NCI-H748 treated with DMSO at 0.1 percent for 48 hours (cell line): ENCODE data around the gene KRTAP3-2.

ENCODE experiments used
- DNase-seq: peaks from one replicate; lab custom pipeline; 2025; lab: John Stamatoyannopoulos, UW

The KRTAP3-2 gene

DNA sequence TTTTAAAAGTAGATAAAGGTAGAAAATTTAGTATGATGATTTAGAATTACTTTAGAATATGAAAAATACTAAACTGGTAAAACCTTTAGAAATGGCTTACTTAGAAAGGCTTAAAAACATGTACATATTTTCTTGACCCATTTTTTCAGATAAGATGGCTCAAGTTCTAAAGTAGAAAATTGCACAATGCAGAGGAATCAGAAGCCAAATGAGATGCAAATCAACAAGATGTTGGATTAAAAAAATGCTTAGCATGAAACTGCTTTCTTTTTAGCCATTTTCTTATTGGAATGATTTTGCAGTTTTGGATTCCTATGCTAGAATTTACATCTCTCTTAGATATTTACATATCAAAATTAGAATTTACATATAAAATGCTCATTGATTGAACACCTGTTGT is 10.7 kb upstream of the KRTAP3-2 start:
- no peak for DNase-seq

DNA sequence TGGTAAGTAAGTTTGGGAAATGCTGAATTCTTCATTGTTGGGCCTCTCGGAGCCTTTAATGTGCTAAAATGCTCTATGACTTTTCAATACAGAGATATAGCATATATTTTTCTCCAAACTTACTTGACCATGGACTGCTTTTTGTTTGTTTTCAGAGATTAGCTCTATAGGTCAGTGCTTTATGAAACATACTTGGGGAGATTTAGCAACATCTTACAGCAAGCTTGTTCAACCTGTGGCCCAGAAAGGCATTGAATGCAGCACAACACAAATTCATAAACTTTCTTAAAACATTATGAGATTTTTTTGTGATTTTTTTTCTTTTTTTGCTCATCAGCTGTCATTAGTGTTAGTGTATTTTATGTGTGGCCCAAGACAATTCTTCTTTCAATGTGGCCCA is 10.2 kb upstream of the KRTAP3-2 start:
- no peak for DNase-seq

DNA sequence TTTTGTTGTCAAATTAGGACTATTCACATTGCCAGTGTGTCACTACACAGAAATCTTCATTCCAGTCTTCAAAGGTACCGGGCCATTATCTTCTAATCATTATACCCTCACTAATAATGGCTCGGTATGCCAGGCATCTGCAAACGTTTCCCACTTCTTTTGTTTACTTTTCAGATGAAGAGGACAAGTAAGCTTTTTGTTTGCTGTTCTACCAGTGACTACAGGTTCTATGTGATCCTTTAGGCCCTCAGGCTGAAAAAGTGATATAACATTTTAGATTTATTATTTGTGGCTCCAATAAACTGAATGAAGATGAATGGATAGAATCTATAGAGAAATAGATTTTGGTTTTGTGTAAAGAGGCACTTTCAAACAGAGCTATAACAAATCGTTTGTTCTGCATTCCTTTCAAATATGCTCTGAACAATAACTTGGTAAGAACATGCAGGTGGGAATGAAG is 9.6 kb upstream of the KRTAP3-2 start:
- no peak for DNase-seq

DNA sequence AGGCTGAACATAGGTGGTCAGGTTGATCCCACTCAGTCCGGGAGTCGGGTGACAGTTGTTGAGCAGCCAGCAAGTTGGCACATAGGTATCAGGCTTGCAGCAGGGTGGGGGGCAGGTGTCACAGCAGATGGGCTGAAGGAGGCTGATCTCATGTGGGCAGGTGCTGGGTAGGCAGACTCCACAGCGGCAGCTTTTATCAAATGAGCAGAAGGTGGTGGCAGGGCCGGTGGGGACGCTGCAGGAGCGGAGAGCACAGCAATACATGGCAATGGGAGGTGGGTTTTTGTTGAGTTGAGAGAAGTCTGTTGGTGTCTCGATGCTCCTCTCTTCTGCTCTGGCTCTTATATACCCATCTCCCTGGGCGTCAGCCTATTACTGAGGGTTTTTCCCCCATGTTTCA is 9.1 kb upstream of the KRTAP3-2 start, which contains the start of gene KRTAP3-1:
KRTAP3-1 (minus strand) TSS at position 318 of the 400 bp plus-strand sequence; CDS start at position 264, 54 bp downstream.
- no peak for DNase-seq

DNA sequence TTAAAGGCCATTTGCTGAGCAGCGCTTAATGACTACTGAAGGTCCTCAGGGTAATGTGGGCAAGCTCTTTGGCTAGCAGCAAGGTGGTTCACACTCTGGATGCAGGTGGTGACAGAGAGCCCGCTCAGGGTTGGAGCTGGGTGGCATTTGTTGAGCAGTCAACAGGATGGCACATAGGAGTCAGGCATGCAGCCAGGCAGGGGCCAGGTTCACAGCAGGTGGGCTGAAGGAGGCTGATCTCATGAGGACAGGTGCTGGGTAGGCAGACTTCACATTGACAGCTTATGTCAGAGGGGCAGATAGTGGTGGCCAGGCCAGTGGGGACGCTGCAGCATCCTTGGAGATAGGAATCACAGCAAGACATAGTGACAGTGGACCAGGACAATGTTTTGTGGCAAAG is 4.7 kb upstream of the KRTAP3-2 start:
- no peak for DNase-seq

DNA sequence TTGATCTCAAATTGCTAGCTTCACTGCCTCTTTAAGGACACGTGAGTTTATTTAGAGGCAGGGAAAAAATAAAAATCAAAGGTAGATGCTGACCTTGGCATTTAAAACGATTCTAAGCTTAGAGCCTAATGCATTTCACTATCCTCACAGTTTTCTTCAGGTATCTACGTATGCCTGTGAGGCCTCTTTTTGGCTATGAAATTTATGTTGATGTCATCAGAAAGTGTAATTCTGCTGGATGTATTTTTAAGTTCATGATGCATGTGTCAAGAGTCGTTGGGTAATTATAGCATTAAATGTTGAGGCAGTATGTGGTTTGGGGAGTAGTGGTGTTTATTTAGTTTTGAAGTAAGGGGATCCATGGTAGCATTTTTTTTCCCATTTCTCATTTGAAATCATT is 4.2 kb upstream of the KRTAP3-2 start:
- DNase-seq = no peak

DNA sequence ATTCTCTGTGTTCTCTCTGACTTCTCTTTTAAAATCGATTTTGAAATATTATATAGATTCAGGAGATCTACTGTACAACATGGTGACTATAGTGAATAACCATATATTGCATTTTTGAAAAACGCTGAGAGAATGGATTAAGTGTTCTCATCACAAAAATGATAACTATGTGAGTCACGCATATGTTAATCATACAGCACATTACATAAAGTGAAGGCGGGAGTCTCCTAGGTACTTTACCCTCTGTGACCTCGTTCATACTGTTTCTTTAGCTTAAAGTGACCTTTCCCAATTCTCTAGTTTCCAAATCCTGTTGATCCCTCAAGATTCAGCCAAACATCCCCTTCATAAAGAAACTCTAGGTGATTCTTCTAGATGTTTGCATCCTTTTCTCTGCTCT is 3.1 kb upstream of the KRTAP3-2 start:
- DNase-seq = no peak

DNA sequence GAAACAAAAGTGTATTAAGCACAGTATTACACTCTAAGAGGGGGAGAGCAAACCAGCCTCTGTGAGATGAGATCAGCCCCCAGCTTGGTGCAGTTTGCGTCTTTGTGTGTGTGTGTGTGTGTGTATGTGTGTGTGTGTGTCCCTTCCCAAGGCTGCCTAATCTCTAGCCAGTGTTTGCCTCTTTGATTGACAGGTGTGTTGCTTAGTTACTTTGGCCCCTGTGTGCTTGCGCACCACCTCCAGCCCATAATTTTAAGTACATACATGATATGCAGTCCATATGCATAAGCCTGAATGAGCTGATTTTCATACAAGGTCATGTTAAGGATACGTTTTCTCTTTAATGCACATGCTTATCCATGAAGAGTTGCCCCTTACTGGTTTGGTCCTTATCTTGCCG is 2.1 kb upstream of the KRTAP3-2 start:
- no peak for DNase-seq

DNA sequence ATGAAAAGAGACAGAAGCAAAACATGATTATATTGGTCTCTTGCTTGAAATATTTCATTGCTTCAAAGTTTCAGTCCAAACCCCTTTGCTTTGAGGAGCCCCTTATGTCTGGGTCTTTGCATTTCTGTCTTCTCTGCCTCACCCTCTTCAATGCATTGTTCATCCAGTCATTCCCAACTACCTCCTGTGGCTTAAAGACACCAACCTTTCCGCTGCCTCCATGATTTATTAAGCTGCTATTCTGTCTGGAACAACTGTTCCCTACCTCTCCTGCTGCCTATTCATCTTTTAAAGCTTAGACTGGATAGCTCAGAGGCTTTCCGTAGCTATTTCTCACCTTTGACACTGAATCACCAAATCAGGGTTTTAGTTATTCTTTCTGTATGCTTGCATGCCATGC is 2.3 kb downstream of the KRTAP3-2 start:
- DNase-seq = no peak

DNA sequence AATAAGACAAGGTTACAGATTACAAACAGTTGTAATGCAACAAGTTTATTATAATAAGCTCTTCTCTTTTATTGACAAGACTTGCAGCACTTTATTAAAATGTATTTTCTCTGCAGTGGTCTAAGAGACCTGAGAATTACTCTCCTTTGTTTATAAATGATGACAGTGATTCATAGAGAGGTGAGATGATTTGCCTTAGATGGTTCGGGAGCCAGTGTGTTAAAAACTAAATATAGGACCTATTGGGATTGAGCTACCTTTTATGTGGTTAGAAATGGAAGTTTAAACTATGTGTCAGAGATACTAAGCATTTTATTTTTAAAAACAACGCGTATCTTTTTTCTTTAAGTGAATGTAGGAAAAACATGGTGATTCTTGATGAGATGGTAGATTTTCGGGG is 2.9 kb downstream of the KRTAP3-2 start:
- DNase-seq = no peak

DNA sequence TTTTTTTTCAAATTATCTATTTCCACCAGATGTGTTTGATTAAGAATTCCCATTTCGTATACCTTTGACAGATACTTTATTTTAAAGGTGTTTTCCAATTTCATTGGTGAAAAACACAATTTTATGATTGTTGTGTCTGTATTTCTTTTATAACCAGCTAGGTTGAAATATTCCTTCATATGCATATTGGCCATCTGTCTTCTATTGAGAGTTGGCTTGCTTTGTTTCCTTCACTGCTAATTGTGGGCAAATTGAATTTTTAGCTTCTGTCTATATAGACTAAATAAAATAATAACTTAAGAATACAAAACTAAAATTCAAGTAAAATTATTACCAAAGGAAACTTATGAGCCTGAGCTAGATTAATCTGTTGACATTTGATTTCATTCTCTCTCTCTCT is 4.6 kb downstream of the KRTAP3-2 start:
- DNase-seq = no peak

DNA sequence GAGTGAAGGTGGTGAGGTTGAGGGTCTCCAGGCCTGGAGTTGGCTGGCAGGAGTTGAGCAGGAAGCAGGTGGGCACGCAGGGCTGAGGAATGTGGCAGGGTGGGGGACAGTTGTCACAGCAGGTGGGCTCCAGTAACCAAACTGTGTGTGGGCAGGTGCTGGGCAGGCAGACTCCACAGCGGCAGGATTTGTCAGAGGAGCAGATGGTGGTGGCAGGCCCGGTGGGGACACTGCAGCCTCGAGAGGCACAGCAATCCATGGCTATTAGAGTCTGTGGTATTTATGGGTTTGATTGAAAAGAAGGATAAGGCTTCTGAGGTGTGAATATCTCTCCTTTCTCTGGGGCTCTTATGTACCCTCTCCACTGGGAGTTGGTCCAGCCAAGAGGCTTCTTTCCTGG is 5.9 kb downstream of the KRTAP3-2 start, which contains the start of gene KRTAP3-3:
KRTAP3-3 (minus strand) TSS at position 326 of the 400 bp plus-strand sequence; CDS start at position 259, 67 bp downstream.
- DNase-seq = peak; percentile 74

DNA sequence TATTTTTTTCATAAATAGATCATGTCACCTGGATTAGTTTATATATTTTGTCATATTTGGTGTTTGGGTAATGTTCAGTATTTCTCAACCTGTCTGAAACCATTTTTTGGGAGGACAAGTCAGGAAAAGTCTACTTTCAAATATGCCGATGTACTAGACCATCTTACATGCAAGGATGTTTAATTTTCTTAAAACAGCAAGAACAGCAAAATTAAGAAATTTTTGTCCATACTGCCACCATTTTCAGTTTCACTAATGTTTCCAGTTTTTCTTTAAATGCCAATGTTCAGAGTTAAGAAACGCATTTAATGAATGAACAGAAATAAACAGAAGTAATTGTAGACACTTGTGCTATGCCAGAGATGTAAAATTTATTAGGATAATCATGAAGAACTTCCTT is 6.6 kb downstream of the KRTAP3-2 start:
- no peak for DNase-seq

DNA sequence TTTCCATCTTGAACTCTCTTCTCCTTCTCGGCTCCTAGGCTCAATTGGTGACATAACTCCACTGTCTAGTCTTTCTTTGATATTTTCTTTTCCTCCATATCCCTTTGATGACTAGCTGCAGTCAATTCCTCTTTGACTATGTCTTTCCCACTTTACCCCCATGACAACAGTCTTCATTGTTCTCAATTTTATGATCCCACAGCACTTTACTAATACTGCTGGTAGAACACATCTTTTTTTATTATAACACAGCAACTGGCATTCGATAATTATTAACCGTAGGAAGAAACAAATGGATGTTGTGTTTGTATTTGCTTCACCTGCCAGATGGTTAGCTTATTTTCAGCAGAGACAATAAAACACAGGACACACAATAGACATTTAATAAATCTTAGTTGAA is 7.0 kb downstream of the KRTAP3-2 start:
- peak; percentile 16 for DNase-seq

DNA sequence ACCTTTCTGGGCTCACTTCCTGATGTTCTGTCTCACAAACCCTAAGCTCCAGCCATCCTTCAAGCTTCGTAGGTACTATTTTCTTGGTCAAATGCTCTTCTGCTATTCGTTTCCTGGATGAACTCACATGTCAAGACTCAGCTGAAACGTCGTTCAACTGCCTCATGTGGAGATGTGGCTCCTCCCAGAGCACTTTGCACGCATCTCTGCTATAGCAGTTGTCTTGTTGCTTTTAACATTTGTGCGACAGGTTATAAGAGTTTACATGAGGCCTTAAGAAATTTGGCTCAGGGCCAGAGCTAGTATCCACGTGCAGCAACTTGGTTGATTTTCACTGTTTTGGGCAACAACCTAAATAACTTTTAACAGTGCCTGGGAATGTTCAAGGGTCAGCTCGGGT is 12.8 kb downstream of the KRTAP3-2 start:
- DNase-seq = no peak

DNA sequence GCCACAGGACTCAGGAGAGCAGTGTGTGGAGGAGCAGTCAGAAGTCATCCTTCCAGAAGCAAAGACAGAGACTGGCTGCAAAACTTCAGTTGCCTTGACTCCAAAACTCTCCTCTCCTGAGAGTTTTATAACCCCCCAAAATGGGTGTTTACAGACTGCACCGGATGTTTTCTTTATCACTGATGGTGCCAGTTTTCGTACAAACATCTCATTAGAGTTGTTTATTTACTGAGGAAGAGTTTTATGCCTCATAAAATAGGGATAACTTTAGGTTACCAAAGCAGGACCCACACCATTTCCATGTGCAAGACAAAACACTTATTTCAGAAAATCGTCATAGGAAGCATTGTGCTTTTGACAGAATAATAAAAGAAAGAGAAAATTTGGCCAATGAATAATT is 15.5 kb downstream of the KRTAP3-2 start, which contains the start of gene KRT40:
KRT40 (minus strand) TSS at position 101 of the 400 bp plus-strand sequence; CDS start at position 48, 53 bp downstream.
- DNase-seq = no peak

DNA sequence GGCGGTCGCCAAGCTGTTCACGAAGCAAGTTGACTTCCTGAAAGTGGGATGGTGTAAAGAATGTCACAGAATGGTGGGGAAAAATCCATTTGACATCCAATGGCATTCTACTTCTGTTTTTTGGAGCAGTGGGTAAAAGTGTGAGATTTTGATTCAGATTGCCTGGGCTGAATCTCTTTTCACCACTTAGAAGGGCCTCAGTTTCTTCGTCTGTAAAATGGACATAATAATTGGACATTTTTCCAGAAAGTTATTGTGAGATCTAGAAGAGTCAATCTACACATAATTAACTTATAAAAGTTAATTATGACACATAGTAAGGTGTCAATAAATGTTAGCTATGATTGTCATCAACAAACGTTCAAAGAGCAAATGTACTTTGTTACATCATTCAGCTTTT is 18.6 kb downstream of the KRTAP3-2 start:
- DNase-seq = no peak

DNA sequence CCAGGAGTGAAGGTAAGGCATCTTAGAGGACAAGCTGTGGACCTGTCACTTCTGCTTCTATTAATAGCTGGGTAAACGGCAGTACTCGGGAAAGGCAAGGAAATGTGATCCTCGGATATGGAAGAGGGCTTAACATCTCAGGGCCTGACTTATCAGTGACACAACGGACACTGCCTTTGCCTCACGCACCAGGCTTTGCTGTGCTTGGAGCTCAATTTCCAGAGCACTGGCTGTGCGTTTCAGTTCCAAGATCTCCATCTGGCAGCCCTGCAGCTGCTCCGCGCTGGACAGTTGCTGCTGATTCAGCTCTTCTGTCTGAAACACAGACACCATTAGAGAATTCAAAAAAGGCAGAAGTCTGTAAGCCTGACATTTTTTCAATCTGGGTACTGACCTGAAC is 19.1 kb downstream of the KRTAP3-2 start:
- DNase-seq = no peak

DNA sequence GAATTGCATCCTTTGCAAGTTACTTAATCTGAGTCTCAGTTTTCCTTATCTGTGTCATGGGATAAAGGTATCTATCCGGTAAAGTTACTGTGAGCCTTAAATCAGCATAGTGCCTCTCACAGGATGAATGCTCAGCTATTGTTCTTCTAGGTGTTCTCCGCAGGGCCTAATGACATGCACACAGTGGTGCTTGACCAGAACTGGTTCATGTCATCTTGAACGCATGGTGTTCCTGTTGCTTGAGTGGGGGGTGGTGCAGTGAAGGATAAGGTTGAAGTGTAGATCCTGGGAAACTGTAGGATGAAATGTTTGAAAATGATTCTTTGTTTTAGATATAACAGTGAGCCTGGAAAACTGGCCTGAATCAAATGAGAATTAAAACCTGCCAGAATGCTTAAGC is 19.6 kb downstream of the KRTAP3-2 start:
- DNase-seq = no peak

DNA sequence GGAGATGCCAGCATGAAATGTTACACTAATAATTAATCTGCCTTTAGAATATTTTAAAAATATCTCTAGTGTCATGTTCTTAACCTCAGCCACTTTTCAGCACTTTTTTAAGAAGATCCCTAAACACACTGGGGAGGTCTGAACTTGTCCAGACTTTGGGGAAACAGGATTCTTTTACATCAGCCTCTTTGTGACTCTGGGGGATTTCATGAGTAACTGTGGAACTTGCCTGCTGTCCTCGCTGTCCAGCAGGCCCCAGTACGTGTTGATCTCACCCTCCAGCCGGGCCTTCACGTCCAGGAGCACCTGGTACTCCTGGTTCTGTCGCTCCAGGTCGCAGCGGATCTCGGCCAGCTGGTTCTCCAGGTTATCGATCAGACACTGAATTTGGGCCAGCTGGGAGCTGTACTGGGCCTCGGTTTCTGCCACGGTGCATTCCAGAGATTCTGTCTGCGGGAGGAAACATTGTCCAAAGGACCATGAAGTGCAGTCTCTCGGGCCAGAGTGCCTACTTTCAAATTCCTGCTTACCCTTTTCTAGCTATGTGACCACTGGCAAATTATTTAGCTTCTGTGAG is 21.0 kb downstream of the KRTAP3-2 start:
- DNase-seq = no peak

DNA sequence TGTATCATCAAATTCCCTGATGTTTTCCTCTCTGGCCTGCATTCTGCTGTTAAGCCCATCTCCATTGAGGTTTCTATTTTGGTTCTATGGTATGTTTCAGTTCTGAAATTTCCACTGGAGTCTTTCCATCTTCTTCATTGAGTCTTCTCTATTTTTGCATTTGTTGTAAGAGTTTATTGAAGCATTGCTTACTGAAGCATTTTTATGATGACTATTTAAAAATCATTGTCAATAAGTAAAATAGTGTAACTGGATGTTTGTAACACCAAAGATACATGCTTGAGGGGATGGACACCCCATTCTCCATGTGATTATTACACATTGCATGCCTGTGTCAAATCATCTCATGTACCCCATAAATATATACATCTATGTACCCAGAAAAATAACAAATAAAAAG is 24.2 kb downstream of the KRTAP3-2 start:
- DNase-seq = no peak

DNA sequence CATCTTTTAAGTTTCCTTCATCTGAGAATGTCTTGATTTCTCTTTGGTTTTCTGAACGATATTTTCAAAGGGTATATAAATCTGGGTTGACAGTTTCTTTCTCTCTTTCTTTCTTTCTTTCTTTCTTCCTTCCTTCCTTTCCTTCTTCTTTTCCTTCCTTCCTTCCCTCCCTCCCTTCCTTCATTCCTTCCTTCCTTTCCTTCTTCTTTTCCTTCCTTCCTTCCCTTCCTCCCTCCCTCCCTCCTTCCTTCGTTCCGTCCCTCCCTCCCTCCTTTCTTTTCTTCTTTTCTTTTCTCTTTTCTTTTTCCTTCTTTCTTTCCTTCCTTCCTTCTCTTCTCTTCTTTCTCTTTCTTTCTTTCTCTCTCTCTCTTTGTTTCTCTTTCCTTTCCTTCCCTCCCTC is 25.3 kb downstream of the KRTAP3-2 start:
- DNase-seq = no peak

DNA sequence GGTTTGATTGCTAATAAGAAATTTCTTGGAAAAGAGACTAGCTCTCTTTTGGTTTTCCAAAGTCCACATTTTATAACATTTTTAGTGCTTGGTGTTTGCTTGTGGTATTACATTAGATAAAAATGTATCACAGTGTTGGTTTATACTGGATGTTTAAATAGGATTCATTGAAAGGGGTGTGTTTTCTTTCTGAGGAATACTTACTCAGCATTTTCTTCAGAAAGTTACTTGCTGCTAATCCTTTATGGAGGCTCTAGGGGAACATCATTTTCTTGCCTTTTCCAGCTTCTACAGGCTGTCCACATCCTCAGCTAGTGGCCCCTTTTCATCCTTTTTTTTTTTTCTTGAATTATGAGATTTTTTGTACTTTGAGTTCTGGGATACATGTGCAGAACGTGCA is 32.1 kb downstream of the KRTAP3-2 start:
- no peak for DNase-seq

DNA sequence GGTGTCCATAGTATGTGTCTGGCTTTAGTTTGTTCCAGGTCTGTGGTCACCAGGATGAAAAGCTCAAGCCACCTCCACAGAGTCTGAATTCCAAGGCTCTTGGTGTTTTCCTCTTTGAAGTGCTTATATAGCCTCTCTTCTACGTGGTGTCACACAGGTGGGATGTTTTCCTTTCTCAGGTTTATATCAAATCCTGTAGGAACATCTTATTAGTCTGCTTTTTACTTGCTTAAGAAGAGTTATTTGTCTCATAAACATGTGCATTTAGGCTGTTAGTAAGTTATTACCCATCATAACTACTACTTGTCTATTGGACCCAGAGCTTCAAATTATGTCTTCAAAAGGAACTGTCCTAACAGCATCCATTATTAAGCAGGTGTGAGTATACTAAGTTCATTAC is 32.9 kb downstream of the KRTAP3-2 start, which contains the start of gene KRT39:
KRT39 (minus strand) TSS at position 101 of the 400 bp plus-strand sequence; CDS start at position 9, 92 bp downstream.
- no peak for DNase-seq
